HG03520 (cell line): Measurements from ENCODE around the gene STATH.
"Not testable (repeated sequence)": the region's sequence is repeated elsewhere in the genome, so short reads cannot be mapped to it uniquely, and the experiment has no call there.

Source experiments
- ATAC-seq: cut with Tn5 transposase; IDR thresholded peaks from one replicate; pipeline ENCODE4 v1.9.1; 2021; ENCODE audit warnings: mild to moderate bottlenecking, moderate library complexity; ENCODE audit not compliant: unreplicated experiment

STATH gene, protein sequence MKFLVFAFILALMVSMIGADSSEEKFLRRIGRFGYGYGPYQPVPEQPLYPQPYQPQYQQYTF

DNA sequence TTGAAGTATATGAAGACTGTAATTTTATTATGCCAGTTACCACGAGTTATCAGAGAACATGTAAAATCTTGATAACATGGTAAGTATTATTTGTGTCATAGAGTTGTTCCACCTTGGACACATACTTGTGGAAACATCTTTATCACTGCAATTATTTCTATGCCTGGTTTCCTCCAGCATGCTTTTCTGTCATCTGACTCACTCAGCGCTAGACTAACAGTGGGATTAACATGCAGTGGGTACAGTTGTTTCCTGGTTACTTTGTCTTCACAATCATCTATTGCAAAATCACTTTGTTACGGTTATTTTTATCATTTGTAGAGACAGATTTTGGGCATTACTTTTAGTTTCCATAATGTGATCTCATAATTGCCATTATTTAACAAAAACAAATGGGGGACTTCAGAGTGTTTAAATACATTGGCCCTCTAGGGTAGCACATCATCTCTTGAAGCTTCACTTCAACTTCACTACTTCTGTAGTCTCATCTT, at the start of gene STATH:
Gene STATH, plus strand, starts transcription at position 441 of the 491 bp plus-strand sequence. CDS start 2,472 bp downstream, outside the sequence.
- no peak for ATAC-seq

DNA sequence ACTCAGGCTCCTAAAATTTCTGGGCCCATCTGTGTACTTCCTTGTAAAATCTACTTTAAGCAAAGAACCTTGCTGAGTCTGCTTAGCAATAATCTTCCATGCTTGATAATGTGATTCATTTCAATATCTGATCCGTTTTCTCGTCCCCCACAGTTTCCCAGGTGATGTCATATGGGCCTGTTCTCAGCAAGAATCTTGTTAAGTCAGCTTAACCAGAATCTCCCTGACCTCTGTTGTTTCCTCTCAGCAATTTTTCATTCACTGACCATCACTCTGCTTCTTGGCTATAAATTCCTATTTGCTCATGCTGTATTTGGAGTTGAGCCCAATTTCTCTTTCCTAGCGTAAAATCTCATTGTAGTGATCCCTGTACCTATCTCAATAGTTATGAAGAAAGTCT, 44.2 kb upstream of the STATH start:
- no peak for ATAC-seq

DNA sequence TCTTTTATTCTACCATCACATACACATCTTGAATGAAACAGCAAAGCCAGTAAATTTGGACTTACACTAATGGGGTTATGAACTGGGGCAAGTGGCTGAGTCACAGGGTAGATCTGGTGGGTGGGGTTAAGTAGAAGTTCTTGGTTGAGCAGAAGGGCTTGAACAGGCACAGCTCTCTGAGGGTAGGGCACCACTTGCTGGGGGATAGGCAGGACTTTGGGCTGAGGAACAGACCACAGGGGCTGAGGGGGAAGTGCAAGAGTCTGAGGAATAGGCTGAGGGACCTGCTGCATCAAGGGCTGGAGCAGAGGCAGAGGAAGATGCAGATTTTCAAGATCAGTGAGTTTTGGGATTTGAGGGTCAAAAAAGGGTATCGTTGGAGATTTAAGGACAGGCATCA, 38.6 kb upstream of the STATH start:
- ATAC-seq, result no peak

DNA sequence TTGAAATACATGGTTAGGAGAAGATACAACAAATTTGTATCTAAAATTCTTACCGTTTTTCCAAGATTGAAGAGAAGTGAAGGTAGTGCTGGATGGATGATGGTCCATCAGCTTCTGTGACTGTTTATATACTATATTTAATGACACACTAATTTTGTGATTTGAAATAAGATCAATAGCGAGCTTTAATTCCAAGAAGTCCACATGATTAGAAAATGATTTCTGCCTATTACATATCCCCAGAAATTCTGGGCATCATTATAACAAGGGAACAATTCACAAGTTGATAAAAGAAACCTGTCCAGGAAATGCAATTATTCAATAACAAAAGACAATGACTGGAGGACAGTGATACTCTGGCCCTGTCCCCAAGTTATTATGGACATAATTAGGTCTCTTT, 30.1 kb upstream of the STATH start, which contains the start of gene CSN2:
Gene CSN2, minus strand, starts transcription at position 101 of the 400 bp plus-strand sequence. CDS start 4,733 bp downstream, outside the sequence.
- no peak for ATAC-seq

DNA sequence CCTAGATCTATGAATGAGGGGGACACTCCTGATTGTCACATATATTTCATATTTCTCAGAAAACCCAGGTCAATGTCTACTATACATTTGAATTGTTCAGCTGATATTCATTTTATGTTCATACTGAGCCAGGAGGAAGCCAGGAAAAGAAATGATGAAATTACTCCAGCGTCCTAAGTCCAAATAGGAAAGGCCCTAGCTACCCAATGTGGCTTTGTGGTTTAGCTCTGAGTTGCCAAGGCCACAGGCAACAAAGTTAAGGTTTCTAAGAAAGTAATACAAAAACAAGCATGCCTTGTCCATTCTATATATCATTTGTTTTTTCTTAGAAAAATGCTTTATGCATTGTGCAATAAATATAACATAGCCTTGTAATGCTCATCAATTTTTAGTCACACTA, 25.7 kb upstream of the STATH start:
- no peak for ATAC-seq

DNA sequence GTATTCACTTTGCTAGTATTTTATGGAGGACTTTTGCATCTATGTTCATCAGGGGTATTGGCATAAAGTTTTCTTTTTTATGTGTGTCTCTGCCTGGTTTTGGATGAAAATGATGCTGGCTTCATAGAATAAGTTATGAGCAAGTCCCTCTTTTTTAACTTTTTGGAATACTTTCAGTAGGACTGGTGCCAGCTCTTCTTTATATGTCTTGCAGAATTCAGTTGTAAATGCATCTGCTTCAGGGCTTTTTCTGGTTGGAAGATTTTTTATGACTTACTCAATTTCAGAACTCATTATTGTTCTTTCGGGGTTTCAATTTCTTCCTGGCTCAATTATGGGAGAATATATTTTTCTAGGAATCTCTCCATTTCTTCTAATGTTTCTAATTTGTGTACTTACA, 21.1 kb upstream of the STATH start:
- no peak for ATAC-seq

DNA sequence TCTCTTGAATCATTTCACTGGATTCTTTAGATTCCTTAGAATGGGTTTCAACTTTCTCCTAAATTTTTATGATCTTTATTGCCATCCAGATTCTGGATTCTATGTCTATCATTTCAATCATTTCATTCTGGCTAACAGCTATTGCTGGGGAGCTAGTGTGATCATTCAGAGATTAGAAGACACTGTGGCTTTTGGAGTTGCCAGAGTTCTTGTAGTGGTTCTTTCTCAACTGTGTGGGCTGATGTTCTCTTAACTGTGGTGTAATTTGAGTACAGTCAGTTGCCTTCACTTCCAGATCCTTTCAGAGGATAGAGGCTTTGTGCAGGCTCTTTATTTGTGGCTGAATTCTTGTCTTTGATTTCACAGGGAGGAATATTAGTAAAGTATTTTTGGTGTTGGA, 18.2 kb upstream of the STATH start:
- no peak for ATAC-seq

DNA sequence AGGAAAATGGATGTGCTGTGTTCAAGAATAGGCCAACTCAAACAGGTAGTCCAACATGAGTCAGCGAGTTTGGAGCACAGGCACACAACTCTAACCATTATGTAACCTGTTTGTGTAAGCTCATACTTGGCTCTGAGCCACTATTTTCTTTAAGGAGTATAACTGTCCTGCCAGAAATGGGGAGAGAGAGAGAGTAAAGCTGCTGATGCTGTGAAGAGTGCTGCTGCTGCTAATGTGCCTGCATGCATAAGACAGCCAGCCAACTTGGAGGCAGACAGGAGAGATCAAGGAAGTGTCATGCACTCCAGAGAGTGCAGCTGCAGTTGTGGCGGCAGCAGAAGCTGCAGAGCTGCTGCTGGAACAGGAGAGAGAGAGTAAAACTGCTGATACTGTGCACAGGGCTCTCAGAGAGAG, 11.7 kb upstream of the STATH start:
- ATAC-seq, result peak; percentile 52

DNA sequence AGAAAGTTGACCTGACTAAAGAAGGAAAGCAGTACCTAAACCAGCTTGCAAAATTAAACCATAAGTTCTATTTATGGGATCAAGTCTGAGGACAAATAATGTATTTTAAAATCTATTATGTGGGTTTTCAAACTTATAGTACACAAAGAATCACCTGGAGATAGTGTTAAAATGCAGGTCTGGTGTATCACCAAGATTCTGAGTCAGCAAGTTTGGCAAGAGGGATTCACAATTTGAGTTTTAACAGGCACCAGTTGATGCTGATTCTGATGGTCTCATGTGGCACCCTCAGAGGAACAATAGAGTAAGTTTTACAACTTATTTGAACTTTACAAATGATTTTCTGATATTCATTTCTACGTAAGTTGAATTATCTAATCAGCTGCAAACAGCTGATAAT, 9.1 kb upstream of the STATH start:
- ATAC-seq, result no peak

DNA sequence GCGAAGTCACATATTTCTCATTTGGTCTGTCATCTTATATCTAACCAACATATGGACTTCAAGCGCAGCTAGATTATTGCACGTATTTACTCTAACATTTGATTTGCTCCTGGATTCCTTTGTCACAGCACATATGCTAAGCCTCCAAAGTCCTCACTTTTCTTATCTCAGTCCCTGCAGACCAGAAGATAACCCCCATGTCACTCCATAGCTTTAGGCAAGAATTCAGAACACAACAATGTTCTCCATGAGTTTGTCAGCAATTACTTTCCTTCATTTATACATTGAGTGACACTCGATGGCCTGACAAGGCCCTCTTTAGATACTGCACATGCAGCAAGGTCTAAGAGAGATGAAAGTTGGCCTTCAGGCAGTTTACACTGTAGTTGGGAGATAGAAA, 4.8 kb upstream of the STATH start:
- no peak for ATAC-seq

DNA sequence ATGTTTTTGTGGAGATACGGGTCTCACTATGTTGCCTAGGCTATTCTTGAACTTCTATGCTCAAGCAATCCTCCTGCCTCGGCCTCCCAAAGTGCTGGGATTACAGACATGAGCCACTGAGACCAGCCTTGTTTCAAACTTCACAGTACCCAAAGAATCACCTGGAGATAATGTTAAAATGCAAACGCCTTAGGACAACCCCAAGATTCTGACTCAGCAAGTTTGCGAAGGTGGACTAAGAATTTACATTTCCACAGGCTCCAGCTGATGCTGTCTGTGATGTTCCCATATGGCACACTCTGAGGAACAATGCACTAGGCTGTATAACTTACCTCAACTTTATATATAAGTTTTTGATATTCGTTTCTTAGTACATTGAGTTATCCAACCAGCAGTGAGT, 984 bp upstream of the STATH start:
- no peak for ATAC-seq

DNA sequence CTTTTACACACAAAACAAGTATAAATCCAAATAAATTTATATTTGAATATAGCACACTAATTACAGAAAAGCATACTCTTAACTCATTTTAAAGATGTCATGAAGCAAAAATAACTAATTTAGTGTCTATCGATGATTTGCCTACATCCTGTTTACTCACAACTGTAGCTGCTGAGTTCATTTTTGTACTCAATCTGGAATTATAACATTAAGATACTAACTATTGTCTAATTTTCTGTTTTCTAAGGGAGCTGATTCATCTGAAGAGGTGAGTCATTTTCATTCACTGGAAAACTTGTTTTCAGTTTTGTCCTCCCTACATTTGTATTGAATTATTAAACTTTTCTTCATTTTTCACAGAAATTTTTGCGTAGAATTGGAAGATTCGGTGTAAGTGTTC, 3.7 kb downstream of the STATH start:
- no peak for ATAC-seq

DNA sequence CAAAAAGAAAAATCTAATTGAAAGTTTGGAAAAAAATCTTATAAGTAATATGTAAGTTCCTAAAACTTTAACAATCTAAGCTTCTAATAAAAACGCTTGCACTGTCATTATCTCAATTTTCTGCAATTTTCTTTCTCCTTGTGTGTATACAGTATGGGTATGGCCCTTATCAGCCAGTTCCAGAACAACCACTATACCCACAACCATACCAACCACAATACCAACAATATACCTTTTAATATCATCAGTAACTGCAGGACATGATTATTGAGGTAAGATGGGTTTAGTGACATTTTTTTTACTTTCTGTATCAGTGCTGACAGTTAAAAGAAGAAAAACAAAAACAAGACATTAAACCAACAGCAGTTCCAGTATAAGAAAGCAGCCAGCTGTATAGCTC, 4.9 kb downstream of the STATH start:
- ATAC-seq, result no peak

DNA sequence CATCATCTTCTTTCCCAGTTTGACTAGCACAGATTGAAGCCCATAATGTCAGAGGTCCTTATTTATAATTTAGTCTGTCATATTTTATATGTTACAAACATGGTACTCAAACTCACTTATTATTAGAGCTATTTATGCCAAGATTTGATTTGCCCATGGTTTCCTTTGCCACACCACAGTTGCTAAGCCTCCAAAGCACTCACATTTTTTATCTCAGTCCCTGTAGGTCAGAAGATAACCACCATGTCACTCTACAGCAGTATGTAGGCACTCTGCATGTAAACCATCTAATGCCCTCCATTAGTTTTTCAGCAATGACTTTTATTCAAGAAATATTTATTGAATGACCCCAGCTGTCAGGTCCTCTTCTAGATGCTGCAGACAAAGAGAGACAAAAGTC, 6.7 kb downstream of the STATH start:
- no peak for ATAC-seq

DNA sequence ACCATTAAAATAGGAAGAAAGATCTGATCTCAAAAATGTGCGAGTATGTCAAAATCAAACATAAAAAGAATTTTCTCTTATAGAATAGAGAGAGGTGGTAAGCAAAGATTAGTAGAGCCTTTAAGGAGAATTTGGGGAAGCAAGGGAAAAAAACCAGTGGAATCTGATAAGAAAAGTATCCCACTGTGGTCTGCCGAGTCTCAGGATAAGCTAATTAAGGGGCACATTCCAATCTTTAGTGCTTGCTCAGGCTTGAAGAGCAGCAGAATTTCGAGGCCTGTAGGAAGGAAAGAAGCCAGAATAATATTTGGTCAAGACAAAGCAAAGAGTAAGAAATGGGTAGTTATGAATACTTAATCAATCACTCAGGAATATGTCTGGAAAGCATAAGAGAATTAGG, 13.0 kb downstream of the STATH start:
- no peak for ATAC-seq

DNA sequence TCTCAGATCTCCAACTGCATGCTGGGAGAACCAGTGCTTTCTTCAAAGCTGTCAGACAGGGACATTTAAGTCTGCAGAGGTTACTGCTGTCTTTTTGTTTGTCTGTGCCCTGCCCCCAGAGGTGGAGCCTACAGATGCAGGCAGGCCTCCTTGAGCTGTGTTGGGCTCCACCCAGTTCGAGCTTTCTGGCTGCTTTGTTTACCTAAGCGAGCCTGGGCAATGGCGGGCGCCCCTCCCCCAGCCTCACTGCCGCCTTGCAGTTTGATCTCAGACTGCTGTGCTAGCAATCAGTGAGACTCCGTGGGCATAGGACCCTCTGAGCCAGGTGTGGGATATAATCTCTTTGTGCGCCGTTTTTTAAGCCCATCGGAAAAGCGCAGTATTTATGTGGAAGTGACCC, 23.2 kb downstream of the STATH start:
- not testable (repeated sequence) for ATAC-seq

DNA sequence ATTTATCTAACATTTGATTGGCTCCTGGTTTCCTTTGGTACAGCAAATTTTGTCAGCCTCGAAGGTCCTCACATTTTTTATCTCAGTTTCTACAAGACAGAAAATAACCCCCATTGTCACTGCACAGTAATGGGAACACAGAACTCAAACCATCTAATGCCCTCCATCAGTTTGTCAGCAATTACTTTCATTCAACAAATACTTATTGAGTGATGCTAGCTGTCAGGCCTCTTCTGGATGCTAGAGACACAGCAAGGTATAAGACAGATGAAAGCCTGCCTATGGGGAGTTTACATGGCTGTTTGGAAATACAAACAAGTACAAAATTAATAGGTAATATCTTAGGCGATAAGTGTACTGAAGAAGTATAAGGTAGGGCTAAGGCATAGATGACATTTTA, 27.5 kb downstream of the STATH start:
- no peak for ATAC-seq

DNA sequence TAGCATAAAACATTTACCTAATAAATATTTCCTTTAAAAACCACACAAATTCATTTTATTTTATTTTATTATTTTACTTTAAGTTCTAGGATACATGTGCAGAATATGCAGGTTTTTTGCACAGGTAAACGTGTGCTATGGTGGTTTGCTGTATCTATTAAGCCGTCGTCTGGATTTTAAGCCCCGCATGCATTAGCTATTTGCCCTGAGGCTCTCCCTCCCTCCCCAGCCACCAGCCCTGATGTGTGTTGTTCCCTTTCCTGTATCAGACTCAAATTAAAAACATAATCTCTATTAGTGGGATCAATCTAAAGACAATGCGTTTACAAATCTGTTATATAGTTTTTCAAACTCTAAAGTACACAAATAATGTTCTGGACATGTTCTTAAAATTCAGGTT, 31.2 kb downstream of the STATH start:
- ATAC-seq, result no peak

DNA sequence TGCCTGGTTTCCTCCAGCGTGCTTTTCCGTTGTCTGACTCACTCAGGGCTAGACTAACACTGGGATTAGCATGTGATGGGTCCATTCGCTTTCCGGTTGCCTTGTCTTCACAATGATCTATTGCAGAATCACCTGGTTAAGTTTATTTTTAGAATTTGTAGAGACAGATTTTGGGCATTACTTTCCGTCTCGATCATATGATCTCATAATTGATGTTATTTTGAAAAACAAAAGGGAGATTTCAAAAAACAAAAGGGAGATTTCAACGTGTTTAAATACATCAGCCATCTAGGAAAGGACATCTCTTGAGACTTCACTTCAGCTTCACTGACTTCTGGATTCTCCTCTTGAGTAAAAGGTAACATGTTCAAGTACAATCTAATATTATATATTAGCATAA, 32.4 kb downstream of the STATH start, which contains the start of gene HTN3:
Gene HTN3, plus strand, starts transcription at position 301 of the 400 bp plus-strand sequence. CDS start 2,282 bp downstream, outside the sequence.
- ATAC-seq, result not testable (repeated sequence)

DNA sequence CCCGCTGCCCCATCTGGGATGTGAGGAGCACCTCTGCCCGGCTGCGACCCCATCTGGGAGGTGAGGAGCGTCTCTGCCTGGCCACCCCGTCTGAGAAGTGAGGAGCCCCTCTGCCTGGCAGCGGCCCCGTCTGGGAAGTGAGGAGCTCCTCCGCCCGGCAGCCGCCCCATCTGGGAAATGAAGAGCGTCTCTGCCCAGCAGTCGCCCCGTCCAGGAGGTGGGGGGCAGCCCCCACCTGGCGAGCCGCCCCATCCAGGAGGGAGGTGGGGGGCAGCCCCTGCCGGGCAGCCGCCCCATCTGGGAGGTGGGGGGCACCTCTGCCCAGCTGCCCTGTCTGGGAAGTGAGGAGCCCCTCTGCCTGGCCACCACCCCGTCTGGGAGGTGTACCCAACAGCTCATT, 41.8 kb downstream of the STATH start:
- ATAC-seq, result not testable (repeated sequence)

DNA sequence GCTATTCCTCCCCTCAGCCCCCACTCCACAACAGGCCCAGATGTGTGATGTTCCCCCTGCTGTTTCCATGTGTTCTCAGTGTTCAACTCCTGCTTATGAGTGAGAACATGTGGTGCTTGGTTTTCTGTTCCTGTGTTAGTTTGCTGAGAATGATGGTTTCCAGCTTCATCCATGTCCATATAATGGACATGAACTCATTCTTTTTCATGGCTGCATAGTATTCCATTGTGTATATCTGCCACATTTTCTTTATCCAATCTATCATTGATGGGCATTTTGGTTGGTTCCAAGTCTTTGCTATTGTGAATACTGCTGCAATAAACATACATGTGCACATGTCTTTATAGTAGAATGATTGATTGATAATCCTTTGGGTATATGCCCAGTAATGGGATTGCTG, 44.2 kb downstream of the STATH start:
- ATAC-seq, result not testable (repeated sequence)

DNA sequence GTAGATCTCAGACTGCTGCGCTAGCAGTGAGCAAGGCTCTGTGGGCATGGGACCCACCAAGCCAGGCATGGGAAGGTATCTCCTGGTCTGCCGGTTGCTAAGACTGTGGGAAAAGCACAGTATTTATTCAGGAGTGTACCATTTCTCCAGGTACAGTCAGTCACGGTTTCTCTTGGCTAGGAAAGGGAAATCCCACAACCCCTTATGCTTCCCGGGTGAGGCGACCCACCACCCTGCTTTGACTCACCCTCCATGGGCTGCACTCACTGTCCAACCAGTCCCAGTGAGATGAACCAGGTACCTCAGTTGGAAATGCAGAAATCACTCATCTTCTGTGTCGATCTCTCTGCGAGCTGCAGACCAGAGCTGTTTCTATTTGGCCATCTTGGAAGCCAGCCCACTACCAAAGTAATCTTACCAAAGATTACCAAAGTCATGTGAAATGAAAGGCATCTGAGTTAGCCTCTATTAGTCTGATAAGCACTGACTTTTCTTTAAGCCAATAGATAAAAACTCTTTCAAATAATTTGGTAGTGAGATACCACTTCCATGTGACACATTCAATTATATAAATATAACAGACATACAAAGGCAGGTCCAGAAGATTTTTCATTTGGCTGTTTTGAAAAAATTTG, 46.0 kb downstream of the STATH start:
- ATAC-seq, result no peak

DNA sequence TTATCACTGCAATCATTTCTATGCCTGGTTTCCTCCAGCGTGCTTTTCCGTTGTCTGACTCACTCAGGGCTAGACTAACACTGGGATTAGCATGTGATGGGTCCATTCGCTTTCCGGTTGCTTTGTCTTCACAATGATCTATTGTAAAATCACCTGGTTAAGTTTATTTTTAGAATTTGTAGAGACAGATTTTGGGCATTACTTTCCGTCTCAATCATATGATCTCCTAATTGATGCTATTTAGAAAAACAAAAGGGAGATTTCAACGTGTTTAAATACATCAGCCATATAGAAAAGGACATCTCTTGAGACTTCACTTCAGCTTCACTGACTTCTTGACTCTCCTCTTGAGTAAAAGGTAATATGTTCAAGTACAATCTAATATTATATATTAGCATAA, 54.4 kb downstream of the STATH start, which contains the start of gene HTN1:
Gene HTN1, plus strand, starts transcription at position 301 of the 400 bp plus-strand sequence. CDS start 2,639 bp downstream, outside the sequence.
- not testable (repeated sequence) for ATAC-seq
